ENCODE results near the gene SH2D1A. TPM values are rescaled to one million over a fixed set of nuclear protein-coding genes. Genes with fewer than 3 reads are reported as not detected.
A peak's percentile ranks its signal among the peaks of the same experiment; 100 is the strongest.

The SH2D1A gene
- total and polyA plus RNA-seq, 2 of the 13 experiments (the other 11 are each of a cell fraction or from before 2014, with no cell fraction given) = not detected

GRCh38 chrX:124386401-124386800 is 40.0 kb downstream of the SH2D1A start:
- no peak overlapping the region for H3K9ac ChIP-seq (ENCODE audit: insufficient read depth, low read depth, low read length)
- no peaks in the 10 kb centered on the region for H3K79me2 ChIP-seq (ENCODE audit: insufficient read depth, low read length)
- BruUV-seq (replicated peaks) = no TSS peak
- no peaks in the 10 kb centered on the region for H3K27me3 ChIP-seq (ENCODE audit: control insufficient read depth in 1 of 2, insufficient read depth in 2 of 2, low read length in 2 of 2)
- in situ Hi-C loops (cut with HindIII; ENCODE audit: extremely low pct_ligation_motif_present, low pct_unique_long_range_greater_than_20kb) (no loop called here), intact Hi-C loops (cut with micrococcal nuclease; ENCODE audit: unreplicated experiment) (loop anchor here (5.0 kb wide), 1 partner anchor 746 kb away; no protein-coding TSS in a partner anchor)
- ChIA-PET CTCF (ENCODE audit: low intra/inter-chr PET ratio, low total read pairs) (no interaction called here), POLR2A (no interaction called here)
- no peaks in the 10 kb centered on the region for H3K9me3 ChIP-seq (ENCODE audit: low read length)
- no peak for FAIRE-seq
- H3K4me3 ChIP-seq (replicated peaks in 1 of 3; ENCODE audit: insufficient read depth in 1 of 3, low read depth in 2 of 3, low read length in 3 of 3) = no peak overlapping the region
- H3K36me3 ChIP-seq (replicated peaks in 1 of 2; ENCODE audit: control insufficient read depth in 1 of 2, insufficient read depth in 2 of 2, low read length in 2 of 2) = no peaks in the 10 kb centered on the region
- TF ChIP-seq CREB1 (IDR thresholded peaks at IDR 0.05) = peak; percentile 63
- TF ChIP-seq CREB1 (CRISPR knock-in tag; IDR thresholded peaks at IDR 0.05) = no peak
- peak; percentile 78 for TF ChIP-seq ATF7 (IDR thresholded peaks at IDR 0.05)
- no peak for TF ChIP-seq ATF7 (CRISPR knock-in tag; IDR thresholded peaks at IDR 0.05)
- no peak for TF ChIP-seq PRDM10 (CRISPR knock-in tag; IDR thresholded peaks at IDR 0.05; ENCODE audit: low read depth)
- WGBS (ENCODE audit: low lambda C conversion rate) = 7% methylated on average over 6 of the region's 6 CpGs
- no peak for DNase-seq (ENCODE audit: low spot score)
- no peaks in the 10 kb centered on the region for H3K4me1 ChIP-seq (ENCODE audit: insufficient read depth, low read length)
- H2AFZ ChIP-seq (ENCODE audit: low read length) = no peak overlapping the region
- no peaks in the 10 kb centered on the region for H4K20me1 ChIP-seq (ENCODE audit: insufficient read depth, low read length)
- no peak for ATAC-seq
- no peak overlapping the region for H3K27ac ChIP-seq (ENCODE audit: extremely low read length, insufficient read depth, low read length)
- H3K4me2 ChIP-seq (ENCODE audit: low read depth, low read length) = no peak overlapping the region

GRCh38 chrX:124388562-124388961 is 42.2 kb downstream of the SH2D1A start:
- no peaks in the 10 kb centered on the region for H4K20me1 ChIP-seq (ENCODE audit: insufficient read depth, low read length)
- ChIA-PET POLR2A (no interaction called here), CTCF (ENCODE audit: low intra/inter-chr PET ratio, low total read pairs) (no interaction called here)
- H3K9ac ChIP-seq (ENCODE audit: insufficient read depth, low read depth, low read length) = no peak overlapping the region
- H3K4me2 ChIP-seq (ENCODE audit: low read depth, low read length) = no peak overlapping the region
- DNase-seq (ENCODE audit: low spot score) (peak; percentile 9), ATAC-seq (peak; percentile 60), FAIRE-seq (peak; percentile 83)
- no peak overlapping the region for H3K4me3 ChIP-seq (replicated peaks in 1 of 3; ENCODE audit: insufficient read depth in 1 of 3, low read depth in 2 of 3, low read length in 3 of 3)
- H3K27ac ChIP-seq (ENCODE audit: extremely low read length, insufficient read depth, low read length) = no peak overlapping the region
- H3K27me3 ChIP-seq (ENCODE audit: control insufficient read depth in 1 of 2, insufficient read depth in 2 of 2, low read length in 2 of 2) = no peaks in the 10 kb centered on the region
- no peaks in the 10 kb centered on the region for H3K79me2 ChIP-seq (ENCODE audit: insufficient read depth, low read length)
- BruUV-seq (replicated peaks) = no TSS peak
- no peak overlapping the region for H2AFZ ChIP-seq (ENCODE audit: low read length)
- H3K9me3 ChIP-seq (ENCODE audit: low read length) = no peaks in the 10 kb centered on the region
- no peaks in the 10 kb centered on the region for H3K4me1 ChIP-seq (ENCODE audit: insufficient read depth, low read length)
- intact Hi-C loops (cut with micrococcal nuclease; ENCODE audit: unreplicated experiment) (loop anchor here (5.0 kb wide), 1 partner anchor 744 kb away; no protein-coding TSS in a partner anchor), in situ Hi-C loops (cut with HindIII; ENCODE audit: extremely low pct_ligation_motif_present, low pct_unique_long_range_greater_than_20kb) (no loop called here)
- no peaks in the 10 kb centered on the region for H3K36me3 ChIP-seq (replicated peaks in 1 of 2; ENCODE audit: control insufficient read depth in 1 of 2, insufficient read depth in 2 of 2, low read length in 2 of 2)
- 0% methylated on average over 2 of the region's 2 CpGs for WGBS (ENCODE audit: low lambda C conversion rate)
- TF ChIP-seq REXO4 (CRISPR knock-in tag; IDR thresholded peaks at IDR 0.05; ENCODE audit: borderline replicate concordance) (no peak), NONO (IDR thresholded peaks at IDR 0.05) (no peak), NONO (CRISPR knock-in tag; conservative IDR thresholded peaks at IDR 0.05) (no peak)

Data from HepG2 (cell line).